COLO668 (cell line): Measurements from ENCODE around the gene RAX2.
A peak's percentile ranks its signal among the peaks of the same experiment; 100 is the strongest.
"Not testable (repeated sequence)": the region's sequence is repeated elsewhere in the genome, so short reads cannot be mapped to it uniquely, and the experiment has no call there.

Source experiments
- DNase-seq: peaks from one replicate; lab custom pipeline; 2025; ENCODE audit not compliant: unreplicated experiment; lab: John Stamatoyannopoulos, UW

Gene RAX2

GRCh38 chr19:3778104-3778867 lies 6.3 kb upstream of the RAX2 start:
- DNase-seq = no peak

GRCh38 chr19:3776479-3777040 lies 4.5 kb upstream of the RAX2 start:
- DNase-seq = no peak

- DNase-seq = no peak
Observed at GRCh38 chr19:3775831-3776230, 3.8 kb upstream of the RAX2 start.

GRCh38 chr19:3775374-3775711 lies 3.3 kb upstream of the RAX2 start:
- DNase-seq = no peak

- DNase-seq = no peak
Observed at GRCh38 chr19:3774621-3775373, 2.8 kb upstream of the RAX2 start.

GRCh38 chr19:3773814-3774515 lies 1.9 kb upstream of the RAX2 start:
- DNase-seq = no peak

GRCh38 chr19:3771000-3771905 lies 775 bp downstream of the RAX2 start:
- DNase-seq = no peak

- no peak for DNase-seq
Observed at GRCh38 chr19:3770136-3770999, 1.7 kb downstream of the RAX2 start.

GRCh38 chr19:3769494-3769893 lies 2.5 kb downstream of the RAX2 start:
- DNase-seq = no peak

GRCh38 chr19:3768748-3769099 lies 3.3 kb downstream of the RAX2 start:
- no peak for DNase-seq

- DNase-seq = no peak
Observed at GRCh38 chr19:3768015-3768747, 3.8 kb downstream of the RAX2 start.

- no peak for DNase-seq
Observed at GRCh38 chr19:3767050-3767449, 5.0 kb downstream of the RAX2 start.

- DNase-seq = no peak
Observed at GRCh38 chr19:3766520-3766919, 5.5 kb downstream of the RAX2 start.

GRCh38 chr19:3765757-3766156 lies 6.3 kb downstream of the RAX2 start:
- not testable (repeated sequence) for DNase-seq

GRCh38 chr19:3765121-3765520 lies 6.9 kb downstream of the RAX2 start:
- no peak for DNase-seq

- peak; percentile 99 for DNase-seq
Observed at GRCh38 chr19:3762501-3763459, 9.2 kb downstream of the RAX2 start, which contains the start of gene MRPL54. Gene MRPL54, plus strand, starts transcription at chr19:3762682. Its CDS starts 19 bp downstream, at chr19:3762701.

GRCh38 chr19:3762130-3762473 lies 9.9 kb downstream of the RAX2 start:
- DNase-seq = no peak
